Omental fat pad (tissue), 4 donors: Measurements from ENCODE around the gene SH3RF3. TPM values are rescaled to one million over a fixed set of nuclear protein-coding genes. Genes with fewer than 3 reads are reported as not detected.
"Not testable (repeated sequence)": the region's sequence is repeated elsewhere in the genome, so short reads cannot be mapped to it uniquely, and the experiment has no call there.

Experiments
- ATAC-seq: fragments of 150-250 bp; one replicate; pipeline ENCODE4 v1.9.1; 2016; ENCODE audit warnings: mild to moderate bottlenecking, moderate library complexity; ENCODE audit not compliant: low FRiP score
- DNase-seq: peaks from one replicate; pipeline ENCODE4 v3.0.0-alpha.2; 2019; ENCODE audit warnings: low spot score
- total RNA-seq, 4 donors: library from RNA; depleted of rRNA; stranded (reverse); fragments of >200 nt; gene quantifications; one replicate each; pipeline ENCODE4 v1.1.0, GENCODE V29; 2016
- TF ChIP-seq, protein P1 (sequence below), 3 donors: fragments of 450-650 bp; IDR thresholded peaks; one replicate each; pipeline ENCODE4 v1.5.1; 2016 to 2017; ENCODE audit warnings: antibody characterized with exemption in 3 of 3, mild to moderate bottlenecking in 3 of 3, moderate library complexity in 2 of 3

Gene SH3RF3
- total RNA-seq, 4 donors from 2014 or later, result 6.5 to 16.6 (median 8.6) TPM

DNA sequence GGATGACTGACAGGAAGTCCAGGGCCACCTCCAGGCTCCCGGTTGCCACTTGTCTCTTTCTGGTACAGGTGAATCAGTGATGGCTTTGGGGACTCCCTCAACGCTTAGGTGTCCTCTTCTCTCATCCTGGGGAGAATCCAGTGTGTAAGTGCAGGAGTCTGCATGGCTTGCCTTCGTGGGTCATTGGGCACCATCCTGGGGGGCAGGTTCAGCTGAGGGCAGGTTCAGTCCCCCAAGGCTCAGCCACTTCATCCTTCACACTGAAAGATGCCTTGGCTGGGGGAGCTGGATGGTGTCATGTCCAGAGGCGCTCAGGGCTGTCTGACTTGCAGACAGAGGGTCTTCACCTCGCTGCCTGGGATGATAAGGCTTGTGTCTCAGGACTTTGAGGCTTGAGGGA, 29.2 kb downstream of the SH3RF3 start:
- ATAC-seq (no peak), DNase-seq (no peak)
- TF ChIP-seq, protein P1, sequence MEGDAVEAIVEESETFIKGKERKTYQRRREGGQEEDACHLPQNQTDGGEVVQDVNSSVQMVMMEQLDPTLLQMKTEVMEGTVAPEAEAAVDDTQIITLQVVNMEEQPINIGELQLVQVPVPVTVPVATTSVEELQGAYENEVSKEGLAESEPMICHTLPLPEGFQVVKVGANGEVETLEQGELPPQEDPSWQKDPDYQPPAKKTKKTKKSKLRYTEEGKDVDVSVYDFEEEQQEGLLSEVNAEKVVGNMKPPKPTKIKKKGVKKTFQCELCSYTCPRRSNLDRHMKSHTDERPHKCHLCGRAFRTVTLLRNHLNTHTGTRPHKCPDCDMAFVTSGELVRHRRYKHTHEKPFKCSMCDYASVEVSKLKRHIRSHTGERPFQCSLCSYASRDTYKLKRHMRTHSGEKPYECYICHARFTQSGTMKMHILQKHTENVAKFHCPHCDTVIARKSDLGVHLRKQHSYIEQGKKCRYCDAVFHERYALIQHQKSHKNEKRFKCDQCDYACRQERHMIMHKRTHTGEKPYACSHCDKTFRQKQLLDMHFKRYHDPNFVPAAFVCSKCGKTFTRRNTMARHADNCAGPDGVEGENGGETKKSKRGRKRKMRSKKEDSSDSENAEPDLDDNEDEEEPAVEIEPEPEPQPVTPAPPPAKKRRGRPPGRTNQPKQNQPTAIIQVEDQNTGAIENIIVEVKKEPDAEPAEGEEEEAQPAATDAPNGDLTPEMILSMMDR (IDR thresholded peaks at IDR 0.05), result no peak

DNA sequence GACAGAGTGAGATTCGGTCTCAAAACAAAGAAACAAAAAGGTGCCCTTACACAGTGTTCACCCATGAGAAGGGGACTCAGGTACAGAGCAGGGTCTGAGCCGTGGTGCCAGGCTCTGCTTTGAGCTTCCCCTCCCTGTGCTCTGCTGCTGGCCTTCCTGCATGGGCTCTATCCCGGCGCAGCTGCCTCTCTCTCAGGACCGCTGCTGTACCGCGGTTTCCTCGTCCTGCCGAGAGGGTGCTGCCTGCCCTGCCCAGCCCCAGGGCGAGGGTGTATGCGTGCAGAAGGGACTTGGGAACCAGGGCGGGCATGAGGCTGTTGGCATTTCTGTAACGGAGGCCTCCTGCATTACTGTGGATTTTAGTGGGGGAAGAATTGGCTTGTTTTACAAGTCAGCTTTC, 30.1 kb downstream of the SH3RF3 start:
- ATAC-seq (no peak), DNase-seq (no peak)
- TF ChIP-seq, protein P1 (IDR thresholded peaks at IDR 0.05), result no peak

DNA sequence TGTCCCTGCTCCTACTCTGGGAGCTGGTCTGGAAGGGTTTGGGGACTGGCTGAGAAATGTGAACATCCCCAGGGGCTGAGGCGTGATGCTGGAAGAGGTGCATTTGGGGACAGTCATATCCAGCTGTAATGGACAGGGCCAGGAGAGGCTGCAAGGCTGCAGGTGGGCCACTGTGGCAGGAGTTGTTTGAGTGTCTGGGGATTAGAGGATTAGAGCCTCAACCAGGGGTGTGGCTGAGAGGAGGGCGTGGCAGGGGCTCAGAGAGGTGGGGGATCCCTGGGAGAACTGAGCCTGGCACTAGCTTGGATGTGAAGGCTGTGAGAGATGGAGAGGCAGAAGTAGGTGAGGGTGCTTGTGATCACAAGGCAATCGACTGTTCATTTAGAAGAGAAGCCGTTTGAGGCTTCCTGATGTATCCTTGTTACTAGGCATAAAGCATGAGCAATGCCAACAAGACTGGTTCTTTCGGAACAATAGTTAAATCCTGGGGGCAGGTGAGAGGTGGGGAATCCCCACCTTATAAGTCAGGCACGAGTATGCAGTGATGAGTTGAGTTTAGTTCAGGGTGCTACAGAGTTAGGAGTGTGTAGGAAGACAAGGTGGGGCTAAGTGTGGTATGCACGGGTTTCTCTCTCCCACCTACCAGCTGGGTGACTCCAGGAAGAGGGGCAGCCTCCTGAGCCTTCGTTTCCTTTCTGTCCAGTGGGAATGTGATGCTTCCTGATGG, 31.9 kb downstream of the SH3RF3 start:
- ATAC-seq, result no peak
- DNase-seq, result no peak
- TF ChIP-seq, protein P1 (IDR thresholded peaks at IDR 0.05), result no peak

DNA sequence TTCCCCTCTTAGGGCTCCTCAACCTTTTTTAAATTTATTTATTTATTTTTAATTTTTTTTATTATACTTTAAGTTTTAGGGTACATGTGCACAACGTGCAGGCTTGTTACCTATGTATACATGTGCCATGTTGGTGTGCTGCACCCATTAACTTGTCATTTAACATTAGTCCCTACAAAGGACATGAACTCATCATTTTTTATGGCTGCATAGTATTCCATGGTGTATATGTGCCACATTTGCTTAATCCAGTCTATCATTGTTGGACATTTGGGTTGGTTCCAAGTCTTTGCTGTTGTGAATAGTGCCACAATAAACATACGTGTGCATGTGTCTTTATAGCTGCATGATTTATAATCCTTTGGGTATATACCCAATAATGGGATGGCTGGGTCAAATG, 33.4 kb downstream of the SH3RF3 start:
- not testable (repeated sequence) for ATAC-seq, DNase-seq

DNA sequence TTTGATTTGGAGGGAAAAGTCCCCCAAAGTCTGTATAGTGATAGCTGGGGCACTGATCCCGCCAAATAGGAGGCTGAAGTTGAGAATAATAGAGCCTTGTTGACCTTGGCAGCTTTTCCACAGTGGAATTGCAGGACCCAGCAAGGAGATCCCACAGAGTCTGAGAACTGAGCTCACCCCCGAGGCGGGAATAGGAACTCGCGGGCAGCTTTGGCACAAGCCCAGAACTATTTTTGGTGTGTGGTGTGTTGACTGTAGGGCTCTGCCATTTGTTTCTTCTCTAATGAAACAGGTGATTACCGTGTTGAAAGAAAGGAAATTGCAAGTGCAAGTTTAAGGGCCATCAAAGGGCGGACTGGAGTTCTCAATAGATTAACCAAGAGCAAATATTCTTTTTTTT, 34.0 kb downstream of the SH3RF3 start:
- DNase-seq (no peak), ATAC-seq (no peak)
- TF ChIP-seq, protein P1 (IDR thresholded peaks at IDR 0.05), result no peak

DNA sequence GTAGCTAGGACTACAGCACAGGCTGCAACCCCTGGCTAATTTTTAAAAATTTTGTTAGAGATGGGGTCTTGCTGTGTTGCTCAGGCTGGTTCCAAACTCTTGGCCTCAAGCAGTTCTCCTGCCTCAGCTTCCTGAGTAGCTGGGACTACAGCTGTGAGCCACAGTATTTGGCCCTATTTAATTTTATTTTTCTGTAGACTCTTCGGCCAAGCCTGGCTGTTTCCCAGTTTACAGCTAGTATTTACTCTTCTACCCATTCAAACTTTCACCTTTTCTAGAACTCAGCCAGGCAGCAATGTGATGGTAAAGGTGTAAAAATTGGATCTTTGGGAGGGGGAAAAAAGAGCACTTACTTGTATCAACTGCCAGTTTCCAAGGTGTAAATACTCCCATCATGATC, 35.3 kb downstream of the SH3RF3 start:
- ATAC-seq (no peak), DNase-seq (no peak)
- TF ChIP-seq, protein P1 (IDR thresholded peaks at IDR 0.05), result no peak

DNA sequence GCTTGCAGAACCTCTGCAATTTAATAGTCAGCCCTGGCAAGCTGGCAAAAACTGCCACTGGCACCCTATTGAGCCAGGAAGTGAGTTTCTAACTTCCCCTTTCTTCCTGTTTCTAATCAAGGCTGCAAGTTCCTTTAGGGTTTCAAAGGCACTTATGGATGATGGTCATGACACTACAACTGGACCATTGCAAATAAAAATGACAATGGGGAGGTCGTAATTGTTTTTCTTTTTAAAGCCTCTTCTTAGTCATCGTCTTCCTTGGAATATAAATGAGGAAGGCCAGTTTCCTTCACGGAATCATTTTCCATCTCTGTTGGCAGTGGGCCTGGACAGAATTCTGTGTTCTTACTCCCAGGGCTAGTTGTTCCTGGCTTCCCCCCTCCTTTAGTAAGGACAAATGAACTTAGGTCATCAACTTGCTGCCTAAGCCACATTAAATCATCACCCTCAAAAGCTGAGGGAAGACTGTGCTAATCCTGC, 35.8 kb downstream of the SH3RF3 start:
- DNase-seq (no peak), ATAC-seq (no peak)
- TF ChIP-seq, protein P1 (IDR thresholded peaks at IDR 0.05), result no peak
